Body of pancreas (tissue), 4 donors: ENCODE measurements around the gene MTMR3.

Experiments
- POLR2A ChIP-seq, 3 donors: fragments of 450-650 bp; IDR thresholded peaks; one replicate each; pipeline ENCODE4 v1.6.1; 2016; ENCODE audit warnings: antibody characterized with exemption in 3 of 3, mild to moderate bottlenecking in 2 of 3
- TF ChIP-seq, protein P1 (sequence below), 7 experiments: fragments of 450-650 bp in 4 of 7; fragments of 200-600 bp in 3 of 7; sonication (generic) in 3 of 7; IDR thresholded peaks; one replicate each; pipeline ENCODE4 v1.5.1; 2016 to 2019; ENCODE audit warnings: antibody characterized with exemption in 7 of 7

DNA sequence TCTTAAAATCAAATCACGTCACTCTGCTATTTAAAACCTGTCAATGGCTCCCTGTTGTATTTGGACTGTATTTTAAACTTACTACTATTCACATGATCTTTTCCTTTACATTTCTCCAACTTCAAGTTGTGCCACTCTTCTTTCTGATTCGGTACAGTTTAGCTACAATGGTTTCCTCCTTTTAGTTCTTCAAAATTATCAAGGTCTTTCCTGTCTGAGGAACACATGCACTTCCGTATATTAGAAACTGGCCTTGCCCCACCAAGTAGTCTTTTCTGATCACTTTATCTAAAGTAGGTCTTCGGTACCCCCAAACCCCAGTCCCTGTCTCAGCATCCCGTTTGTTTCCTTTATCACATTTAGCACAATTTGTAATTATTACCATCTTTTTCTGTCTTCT, 81.8 kb downstream of the MTMR3 start:
- TF ChIP-seq, protein P1, sequence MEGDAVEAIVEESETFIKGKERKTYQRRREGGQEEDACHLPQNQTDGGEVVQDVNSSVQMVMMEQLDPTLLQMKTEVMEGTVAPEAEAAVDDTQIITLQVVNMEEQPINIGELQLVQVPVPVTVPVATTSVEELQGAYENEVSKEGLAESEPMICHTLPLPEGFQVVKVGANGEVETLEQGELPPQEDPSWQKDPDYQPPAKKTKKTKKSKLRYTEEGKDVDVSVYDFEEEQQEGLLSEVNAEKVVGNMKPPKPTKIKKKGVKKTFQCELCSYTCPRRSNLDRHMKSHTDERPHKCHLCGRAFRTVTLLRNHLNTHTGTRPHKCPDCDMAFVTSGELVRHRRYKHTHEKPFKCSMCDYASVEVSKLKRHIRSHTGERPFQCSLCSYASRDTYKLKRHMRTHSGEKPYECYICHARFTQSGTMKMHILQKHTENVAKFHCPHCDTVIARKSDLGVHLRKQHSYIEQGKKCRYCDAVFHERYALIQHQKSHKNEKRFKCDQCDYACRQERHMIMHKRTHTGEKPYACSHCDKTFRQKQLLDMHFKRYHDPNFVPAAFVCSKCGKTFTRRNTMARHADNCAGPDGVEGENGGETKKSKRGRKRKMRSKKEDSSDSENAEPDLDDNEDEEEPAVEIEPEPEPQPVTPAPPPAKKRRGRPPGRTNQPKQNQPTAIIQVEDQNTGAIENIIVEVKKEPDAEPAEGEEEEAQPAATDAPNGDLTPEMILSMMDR (IDR thresholded peaks at IDR 0.05): no peak
- TF ChIP-seq POLR2A (IDR thresholded peaks at IDR 0.05): no peak
